ENCODE results near the gene GJA8. TPM values are rescaled to one million over a fixed set of nuclear protein-coding genes. Genes with fewer than 3 reads are reported as not detected.
"Not testable (repeated sequence)": the region's sequence is repeated elsewhere in the genome, so short reads cannot be mapped to it uniquely, and the experiment has no call there.

GJA8 gene
- not detected for polyA plus RNA-seq (2013, experiment 1 of 2)
- not detected for polyA plus RNA-seq (2013, experiment 2 of 2)

DNA sequence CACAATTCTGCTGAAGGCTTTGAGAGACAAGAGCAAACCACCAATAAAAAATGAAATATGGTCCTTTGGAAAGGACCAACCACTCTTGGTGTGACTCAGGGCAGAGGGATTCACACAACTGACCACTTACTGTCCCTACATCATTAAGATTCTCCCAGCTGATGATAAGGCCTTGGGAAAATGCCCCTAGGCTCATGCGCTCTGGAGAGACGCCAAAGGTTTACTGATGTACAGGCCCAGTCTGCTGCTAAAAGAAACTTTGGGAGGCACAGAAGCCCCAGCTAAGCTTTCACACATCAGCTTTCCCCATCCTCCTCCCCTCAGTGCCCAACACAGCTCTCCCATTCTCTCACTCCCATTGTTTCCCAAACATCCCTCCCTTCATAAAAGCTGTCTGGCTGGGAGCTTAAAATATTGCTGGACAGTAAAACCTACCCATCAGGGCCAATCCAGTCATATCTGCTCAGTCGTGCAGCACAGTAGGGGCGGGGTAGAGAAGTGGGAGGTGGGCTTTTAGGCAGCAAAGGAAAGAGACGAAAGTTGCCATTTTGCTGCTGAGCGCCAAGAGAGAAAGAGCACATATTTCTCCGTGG, at the start of gene GJA8:
GJA8 (plus strand) TSS at position 543 of the 593 bp plus-strand sequence. CDS start 5,161 bp downstream, outside the sequence.
- H3K4me1 ChIP-seq (ENCODE audit: insufficient read depth, low read length) = no peaks in the 10 kb centered on the region
- no peak within 1 kb of the TSS for H3K4me3 ChIP-seq (ENCODE audit: low read length)
- no peaks in the 10 kb centered on the region for H3K27me3 ChIP-seq (ENCODE audit: insufficient read depth, low read length)
- no peaks in the 10 kb centered on the region for H3K36me3 ChIP-seq (ENCODE audit: insufficient read depth, low read length)
- H3K27ac ChIP-seq (ENCODE audit: low read depth, low read length) = no peak within 1 kb of the TSS
- H3K9ac ChIP-seq (ENCODE audit: low read depth, low read length) = no peak within 1 kb of the TSS
- H3K9me3 ChIP-seq (ENCODE audit: insufficient read depth, low read depth, low read length) = no peaks in the 10 kb centered on the region
- WGBS = 90% methylated on average over 7 of the region's 7 CpGs

DNA sequence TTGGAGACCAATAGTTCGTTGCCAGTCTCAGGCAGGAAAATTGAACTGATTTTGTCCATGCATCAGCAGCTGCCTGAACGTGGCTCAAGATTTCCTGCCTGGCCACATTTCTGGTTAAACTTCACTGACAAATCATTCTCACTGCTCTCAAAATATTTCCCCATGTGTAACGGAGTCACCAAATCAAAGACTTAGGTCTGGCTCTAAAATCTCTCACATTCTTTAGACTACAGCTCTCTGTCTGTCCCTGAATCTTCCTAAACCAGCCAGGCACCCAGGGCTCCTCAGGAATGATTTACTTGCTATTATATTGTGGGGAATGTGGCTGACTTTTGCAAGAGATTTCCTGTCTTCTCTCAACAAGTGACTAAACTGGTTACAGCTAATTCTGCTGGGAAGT, 49.2 kb upstream of the GJA8 start:
- peaks cover 15% of the 10 kb centered on the region for H3K4me1 ChIP-seq (ENCODE audit: insufficient read depth, low read length)
- H3K27me3 ChIP-seq (ENCODE audit: insufficient read depth, low read length) = no peaks in the 10 kb centered on the region
- H3K9me3 ChIP-seq (ENCODE audit: insufficient read depth, low read depth, low read length) = no peaks in the 10 kb centered on the region
- no peak overlapping the region for H3K9ac ChIP-seq (ENCODE audit: low read depth, low read length)
- H3K27ac ChIP-seq (ENCODE audit: low read depth, low read length) = no peak overlapping the region
- H3K4me3 ChIP-seq (ENCODE audit: low read length) = no peak overlapping the region
- no peaks in the 10 kb centered on the region for H3K36me3 ChIP-seq (ENCODE audit: insufficient read depth, low read length)
- 74% methylated on average over 3 of the region's 3 CpGs for WGBS

DNA sequence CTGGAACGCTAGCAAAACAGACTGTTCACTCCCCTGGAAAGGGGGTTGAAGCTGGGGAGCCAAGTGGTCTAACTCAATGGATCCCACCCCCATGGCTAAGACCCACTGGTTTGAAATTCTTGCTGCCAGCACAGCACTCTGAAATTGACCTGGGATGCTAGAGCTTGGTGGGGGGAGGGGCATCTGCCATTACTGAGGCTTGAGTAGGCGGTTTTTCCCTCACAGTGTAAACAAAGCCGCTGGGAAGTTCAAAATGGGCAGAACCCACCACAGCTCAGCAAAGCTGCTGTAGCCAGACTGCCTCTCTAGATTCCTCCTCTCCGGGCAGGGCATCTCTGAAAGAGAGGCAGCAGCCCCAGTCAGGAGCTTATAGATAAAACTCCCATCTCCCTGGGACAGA, 47.6 kb upstream of the GJA8 start:
- H3K27me3 ChIP-seq (ENCODE audit: insufficient read depth, low read length); H3K27ac ChIP-seq (ENCODE audit: low read depth, low read length); H3K9me3 ChIP-seq (ENCODE audit: insufficient read depth, low read depth, low read length); H3K36me3 ChIP-seq (ENCODE audit: insufficient read depth, low read length); H3K9ac ChIP-seq (ENCODE audit: low read depth, low read length); H3K4me3 ChIP-seq (ENCODE audit: low read length): not testable (repeated sequence)
- WGBS = 69% methylated on average over 4 of the region's 4 CpGs
- peaks cover 11% of the 10 kb centered on the region for H3K4me1 ChIP-seq (ENCODE audit: insufficient read depth, low read length)

DNA sequence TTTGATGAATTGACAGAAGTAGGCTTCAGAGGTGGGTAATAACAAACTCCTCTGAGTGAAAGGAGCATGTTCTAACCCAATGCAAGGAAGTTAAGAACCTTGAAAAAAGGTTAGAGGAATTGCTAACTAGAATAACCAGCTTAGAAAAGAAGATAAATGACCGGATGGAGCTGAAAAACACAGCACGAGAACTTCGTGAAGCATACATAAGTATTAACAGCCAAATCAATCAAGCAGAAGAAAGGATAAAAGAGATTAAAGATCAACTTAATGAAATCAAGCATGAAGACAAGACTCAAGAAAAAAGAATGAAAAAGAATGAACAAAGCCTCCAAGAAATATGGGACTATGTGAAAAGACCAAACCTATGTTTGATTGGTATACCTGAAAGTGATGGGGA, 46.6 kb upstream of the GJA8 start:
- not testable (repeated sequence) for H3K9ac ChIP-seq (ENCODE audit: low read depth, low read length)
- WGBS = 100% methylated on average over 3 of the region's 3 CpGs

DNA sequence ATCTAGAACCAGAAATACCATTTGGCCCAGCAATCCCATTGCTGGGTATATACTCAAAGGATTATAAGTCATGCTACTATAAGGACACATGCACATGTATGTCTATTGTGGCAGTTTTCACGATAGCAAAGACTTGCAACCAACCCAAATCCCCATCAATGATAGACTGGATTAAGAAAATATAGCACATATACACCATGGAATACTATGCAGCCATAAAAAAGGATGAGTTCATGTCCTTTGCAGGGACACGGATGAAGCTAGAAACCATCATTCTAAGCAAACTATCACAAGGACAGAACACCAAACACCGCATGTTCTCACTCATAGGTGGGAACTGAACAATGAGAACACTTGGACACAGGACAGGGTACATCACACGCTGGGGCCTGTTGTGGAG, 35.4 kb upstream of the GJA8 start:
- WGBS = 98% methylated on average over 3 of the region's 4 CpGs
- not testable (repeated sequence) for H3K4me3 ChIP-seq (ENCODE audit: low read length)

More for the DNA sequence above, 46.6 kb upstream of the GJA8 start:
- not testable (repeated sequence) for H3K36me3 ChIP-seq (ENCODE audit: insufficient read depth, low read length); H3K27me3 ChIP-seq (ENCODE audit: insufficient read depth, low read length); H3K27ac ChIP-seq (ENCODE audit: low read depth, low read length); H3K4me3 ChIP-seq (ENCODE audit: low read length); H3K9me3 ChIP-seq (ENCODE audit: insufficient read depth, low read depth, low read length)
- peaks cover 11% of the 10 kb centered on the region for H3K4me1 ChIP-seq (ENCODE audit: insufficient read depth, low read length)

DNA sequence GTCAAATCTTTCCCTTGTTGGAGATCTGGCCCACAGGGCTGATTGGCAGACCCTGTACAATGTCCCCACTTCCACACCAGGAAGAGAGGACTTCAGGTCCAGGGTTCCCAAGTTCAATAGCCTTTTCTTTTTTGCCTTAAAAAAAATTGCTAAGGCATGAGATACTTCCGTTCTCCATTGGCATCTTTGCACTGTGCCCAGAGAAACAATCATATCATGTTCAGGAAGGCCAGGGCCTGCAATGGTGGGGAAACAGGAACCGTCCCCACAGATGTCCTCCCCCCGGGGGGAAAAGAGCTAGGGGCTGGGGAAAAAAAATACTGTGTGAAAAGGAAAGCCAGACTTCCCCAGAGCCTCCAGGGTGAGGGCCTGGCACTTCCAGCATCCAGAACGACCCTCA, 24.6 kb upstream of the GJA8 start:
- peaks cover 5% of the 10 kb centered on the region; the same call in 1 of the 2 replicates for H3K4me1 ChIP-seq (ENCODE audit: insufficient read depth, low read length)
- peaks cover 10% of the 10 kb centered on the region; the same call in 1 of the 2 replicates for H3K9me3 ChIP-seq (ENCODE audit: insufficient read depth, low read depth, low read length)
- no peak overlapping the region for H3K27ac ChIP-seq (ENCODE audit: low read depth, low read length)
- no peaks in the 10 kb centered on the region for H3K36me3 ChIP-seq (ENCODE audit: insufficient read depth, low read length)
- 92% methylated on average over 4 of the region's 4 CpGs for WGBS
- no peak overlapping the region for H3K4me3 ChIP-seq (ENCODE audit: low read length)
- H3K27me3 ChIP-seq (ENCODE audit: insufficient read depth, low read length) = no peaks in the 10 kb centered on the region
- no peak overlapping the region for H3K9ac ChIP-seq (ENCODE audit: low read depth, low read length)

More for the DNA sequence above, 35.4 kb upstream of the GJA8 start:
- not testable (repeated sequence) for H3K27me3 ChIP-seq (ENCODE audit: insufficient read depth, low read length); H3K4me1 ChIP-seq (ENCODE audit: insufficient read depth, low read length); H3K9ac ChIP-seq (ENCODE audit: low read depth, low read length); H3K36me3 ChIP-seq (ENCODE audit: insufficient read depth, low read length); H3K9me3 ChIP-seq (ENCODE audit: insufficient read depth, low read depth, low read length); H3K27ac ChIP-seq (ENCODE audit: low read depth, low read length)

DNA sequence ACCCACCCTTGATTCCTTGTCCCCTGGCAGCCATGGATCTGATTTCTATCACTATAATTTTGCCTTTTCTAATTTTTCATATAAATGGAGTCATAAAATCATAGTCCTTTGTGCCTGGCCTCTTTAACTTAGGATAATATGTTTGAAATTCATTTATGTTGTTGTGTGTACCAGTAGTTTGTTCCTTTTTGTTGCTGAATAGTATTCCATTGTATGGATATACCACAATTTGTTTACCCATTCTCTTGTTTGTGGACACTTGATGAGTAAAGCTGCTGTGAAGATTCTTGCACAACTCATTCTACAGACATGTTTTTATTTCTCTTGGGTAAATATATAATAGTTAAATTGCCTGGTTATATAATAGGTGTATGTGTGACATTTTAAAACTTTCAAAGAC, 22.7 kb upstream of the GJA8 start:
- H3K9me3 ChIP-seq (ENCODE audit: insufficient read depth, low read depth, low read length) = peaks cover 10% of the 10 kb centered on the region; the same call in 1 of the 2 replicates
- no peaks in the 10 kb centered on the region for H3K36me3 ChIP-seq (ENCODE audit: insufficient read depth, low read length)
- no peak overlapping the region for H3K27ac ChIP-seq (ENCODE audit: low read depth, low read length)
- peaks cover 5% of the 10 kb centered on the region; the same call in 1 of the 2 replicates for H3K4me1 ChIP-seq (ENCODE audit: insufficient read depth, low read length)
- no peak overlapping the region for H3K4me3 ChIP-seq (ENCODE audit: low read length)
- no peak overlapping the region for H3K9ac ChIP-seq (ENCODE audit: low read depth, low read length)
- no peaks in the 10 kb centered on the region for H3K27me3 ChIP-seq (ENCODE audit: insufficient read depth, low read length)

DNA sequence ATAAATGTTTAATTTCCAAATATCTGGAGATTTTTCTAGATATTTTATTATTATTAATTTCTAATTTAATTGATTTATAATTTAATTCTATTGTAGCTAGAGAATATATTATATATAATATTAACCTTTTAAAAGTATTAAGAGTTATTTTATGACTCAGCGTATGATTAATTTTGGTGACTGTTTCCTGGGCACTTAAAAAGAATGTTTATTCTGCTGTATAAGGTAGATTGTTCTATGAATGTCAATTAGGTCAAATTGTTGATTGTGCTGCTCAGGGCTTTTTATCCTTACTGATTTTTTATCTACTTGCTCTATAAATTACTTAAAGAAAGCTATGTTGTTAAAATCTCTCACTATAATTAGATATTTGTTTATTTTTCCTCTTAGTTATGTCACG, 20.1 kb upstream of the GJA8 start:
- 96% methylated on average over 1 of the region's 2 CpGs for WGBS

DNA sequence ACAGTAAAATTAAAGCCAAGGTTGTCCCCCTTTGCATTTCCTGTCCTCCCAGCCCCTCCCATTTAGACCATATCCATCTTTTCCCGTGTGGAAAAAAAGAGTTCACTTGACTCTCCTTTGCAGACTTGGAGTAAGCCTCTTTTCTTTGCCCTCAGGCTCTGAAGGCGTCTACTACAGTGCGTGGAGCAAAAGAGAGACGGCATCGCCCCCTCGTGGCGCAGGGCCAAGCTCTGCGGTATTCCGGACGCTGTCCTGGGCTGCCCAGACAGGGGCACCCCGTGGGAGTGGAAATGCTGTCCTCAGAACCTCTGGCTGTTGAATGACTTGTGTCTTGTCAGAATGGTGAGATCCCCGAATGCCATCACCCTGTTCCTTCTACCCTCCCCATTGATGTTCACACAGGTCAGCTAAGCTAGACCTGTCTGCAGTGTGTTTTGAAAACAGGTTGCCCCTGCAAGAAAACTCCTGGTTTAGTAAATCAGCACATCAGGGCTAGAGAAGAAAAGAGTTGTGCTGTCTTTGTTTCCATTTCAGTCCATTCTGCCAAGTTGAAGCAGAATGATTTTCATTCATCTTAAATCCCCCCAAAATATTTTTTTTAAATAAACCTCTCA, 12.3 kb upstream of the GJA8 start:
- Histone ChIP-seq H3K9me3 (ENCODE audit: insufficient read depth, low read depth, low read length) (no peaks in the 10 kb centered on the region), H3K27me3 (ENCODE audit: insufficient read depth, low read length) (no peaks in the 10 kb centered on the region), H3K36me3 (ENCODE audit: insufficient read depth, low read length) (no peaks in the 10 kb centered on the region), H3K27ac (ENCODE audit: low read depth, low read length) (no peak overlapping the region), H3K4me1 (ENCODE audit: insufficient read depth, low read length) (peaks cover 7% of the 10 kb centered on the region; the same call in 1 of the 2 replicates), H3K9ac (ENCODE audit: low read depth, low read length) (no peak overlapping the region), H3K4me3 (ENCODE audit: low read length) (no peak overlapping the region)
- WGBS = 6% methylated on average over 12 of the region's 12 CpGs

More for the DNA sequence above, 20.1 kb upstream of the GJA8 start:
- Histone ChIP-seq H3K4me1 (ENCODE audit: insufficient read depth, low read length) (peaks cover 4% of the 10 kb centered on the region; the same call in 1 of the 2 replicates), H3K27me3 (ENCODE audit: insufficient read depth, low read length) (no peaks in the 10 kb centered on the region), H3K27ac (ENCODE audit: low read depth, low read length) (no peak overlapping the region), H3K36me3 (ENCODE audit: insufficient read depth, low read length) (no peaks in the 10 kb centered on the region), H3K9me3 (ENCODE audit: insufficient read depth, low read depth, low read length) (peaks cover 10% of the 10 kb centered on the region; the same call in 1 of the 2 replicates), H3K4me3 (ENCODE audit: low read length) (no peak overlapping the region), H3K9ac (ENCODE audit: low read depth, low read length) (no peak overlapping the region)

DNA sequence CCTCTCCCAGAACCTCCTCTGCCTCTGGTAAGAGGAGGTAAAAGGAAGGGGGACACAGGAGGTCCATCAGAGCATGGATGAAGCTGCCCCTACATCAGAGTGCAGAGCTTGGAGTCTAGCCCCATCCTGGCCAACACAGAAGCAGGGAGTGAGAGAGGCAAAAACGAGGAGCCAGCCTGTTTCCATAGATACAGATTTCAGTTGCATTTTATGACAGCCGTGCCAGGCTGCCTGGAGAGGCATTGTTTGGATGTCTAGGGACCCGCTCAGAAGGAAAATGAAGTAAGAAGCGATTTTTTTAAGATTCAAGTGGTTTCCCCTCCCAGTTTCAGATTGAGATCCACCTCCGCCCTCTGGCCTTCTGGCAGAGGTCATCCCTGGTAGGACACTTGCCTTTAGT, 11.5 kb upstream of the GJA8 start:
- WGBS = 85% methylated on average over 5 of the region's 5 CpGs

DNA sequence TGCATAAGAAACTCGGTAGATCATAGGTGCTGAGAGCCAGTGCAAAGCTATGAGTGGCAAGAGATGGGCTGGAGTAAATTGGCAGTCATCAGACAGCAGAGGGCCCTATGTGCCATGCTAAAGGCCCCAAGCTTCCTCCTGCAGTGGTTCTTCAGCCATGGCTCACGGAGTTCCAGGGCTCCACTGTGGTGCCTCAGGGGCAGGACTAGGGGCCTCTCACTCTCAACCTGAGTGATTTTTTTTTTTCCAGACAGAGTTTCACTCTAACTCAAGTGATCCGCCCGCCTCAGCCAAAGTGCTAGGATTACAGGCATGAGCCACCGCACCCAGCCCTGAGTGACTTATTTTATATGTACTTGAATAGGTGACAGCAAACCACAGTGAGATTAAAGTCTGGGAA, 10.4 kb upstream of the GJA8 start:
- Histone ChIP-seq H3K27ac (ENCODE audit: low read depth, low read length) (no peak overlapping the region), H3K9me3 (ENCODE audit: insufficient read depth, low read depth, low read length) (no peaks in the 10 kb centered on the region), H3K9ac (ENCODE audit: low read depth, low read length) (no peak overlapping the region), H3K27me3 (ENCODE audit: insufficient read depth, low read length) (no peaks in the 10 kb centered on the region), H3K36me3 (ENCODE audit: insufficient read depth, low read length) (no peaks in the 10 kb centered on the region), H3K4me1 (ENCODE audit: insufficient read depth, low read length) (peaks cover 7% of the 10 kb centered on the region; the same call in 1 of the 2 replicates), H3K4me3 (ENCODE audit: low read length) (no peak overlapping the region)
- 76% methylated on average over 5 of the region's 5 CpGs for WGBS

More for the DNA sequence above, 11.5 kb upstream of the GJA8 start:
- Histone ChIP-seq H3K4me3 (ENCODE audit: low read length) (no peak overlapping the region), H3K4me1 (ENCODE audit: insufficient read depth, low read length) (peaks cover 7% of the 10 kb centered on the region; the same call in 1 of the 2 replicates), H3K9me3 (ENCODE audit: insufficient read depth, low read depth, low read length) (no peaks in the 10 kb centered on the region), H3K9ac (ENCODE audit: low read depth, low read length) (no peak overlapping the region), H3K27ac (ENCODE audit: low read depth, low read length) (no peak overlapping the region), H3K27me3 (ENCODE audit: insufficient read depth, low read length) (no peaks in the 10 kb centered on the region), H3K36me3 (ENCODE audit: insufficient read depth, low read length) (no peaks in the 10 kb centered on the region)
